DMS79 (cell line): ENCODE measurements around the gene BIVM.

Experiments
- DNase-seq: peaks from one replicate; lab custom pipeline; 2025; lab: John Stamatoyannopoulos, UW

BIVM gene

DNA sequence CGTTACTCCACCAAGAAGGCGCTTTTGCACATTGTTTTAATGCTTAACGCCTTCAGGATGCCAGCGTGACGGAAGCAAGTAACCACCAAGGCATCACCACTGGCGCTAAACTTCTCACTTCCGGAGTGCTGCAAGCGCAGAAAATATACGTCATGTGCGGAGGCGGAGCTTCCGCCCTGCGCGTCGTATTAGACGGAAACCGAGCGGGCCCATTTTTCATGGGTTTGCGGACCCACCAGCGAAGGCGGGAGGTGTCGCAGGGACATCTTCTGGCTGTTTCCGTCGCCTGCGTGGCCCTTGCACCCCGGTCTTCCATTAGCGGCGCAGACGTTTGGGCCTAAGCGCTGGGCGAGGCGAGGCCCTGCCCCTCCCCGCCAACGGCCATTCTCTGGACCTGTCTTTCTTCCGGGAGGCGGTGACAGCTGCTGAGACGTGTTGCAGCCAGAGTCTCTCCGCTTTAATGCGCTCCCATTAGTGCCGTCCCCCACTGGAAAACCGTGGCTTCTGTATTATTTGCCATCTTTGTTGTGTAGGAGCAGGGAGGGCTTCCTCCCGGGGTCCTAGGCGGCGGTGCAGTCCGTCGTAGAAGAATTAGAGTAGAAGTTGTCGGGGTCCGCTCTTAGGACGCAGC, 46.8 kb downstream of the BIVM start, which contains the start of gene ERCC5:
ERCC5 (plus strand) TSS at position 403 of the 631 bp plus-strand sequence. CDS start 235 bp downstream, outside the sequence.
- DNase-seq = peak; percentile 99

DNA sequence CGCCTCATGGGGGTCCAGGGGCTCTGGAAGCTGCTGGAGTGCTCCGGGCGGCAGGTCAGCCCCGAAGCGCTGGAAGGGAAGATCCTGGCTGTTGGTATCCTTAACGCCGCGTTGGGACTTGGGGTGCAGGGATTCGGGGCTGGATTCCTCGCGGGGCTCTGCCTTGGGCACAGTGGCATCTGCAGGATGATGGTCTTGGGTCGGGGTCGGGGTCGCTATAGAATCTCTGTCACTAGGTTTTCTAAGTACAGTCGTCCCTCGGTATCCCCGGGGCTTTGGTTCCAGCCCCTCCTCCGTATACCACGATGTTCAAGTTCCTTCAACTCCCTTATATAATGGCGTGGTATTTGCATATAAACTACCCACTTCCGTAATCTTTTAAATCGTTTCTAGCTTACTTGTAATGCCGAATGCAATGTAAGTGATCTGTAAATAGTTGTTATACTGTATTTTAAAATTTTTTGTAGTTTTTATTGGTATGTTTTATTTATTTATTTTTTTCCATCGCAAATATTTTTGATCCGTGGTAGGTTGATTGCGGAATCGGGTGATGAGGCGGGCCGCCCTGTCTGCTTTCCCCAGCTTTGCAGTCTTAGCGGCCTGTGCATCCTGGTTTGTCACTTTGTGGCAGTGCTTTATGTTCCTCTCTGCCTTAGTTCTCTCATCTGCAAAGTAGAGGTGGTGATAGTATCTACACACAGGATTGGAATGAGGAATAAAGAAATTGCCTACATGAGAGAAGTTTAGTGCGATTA, 47.5 kb downstream of the BIVM start:
- peak; percentile 44 for DNase-seq

DNA sequence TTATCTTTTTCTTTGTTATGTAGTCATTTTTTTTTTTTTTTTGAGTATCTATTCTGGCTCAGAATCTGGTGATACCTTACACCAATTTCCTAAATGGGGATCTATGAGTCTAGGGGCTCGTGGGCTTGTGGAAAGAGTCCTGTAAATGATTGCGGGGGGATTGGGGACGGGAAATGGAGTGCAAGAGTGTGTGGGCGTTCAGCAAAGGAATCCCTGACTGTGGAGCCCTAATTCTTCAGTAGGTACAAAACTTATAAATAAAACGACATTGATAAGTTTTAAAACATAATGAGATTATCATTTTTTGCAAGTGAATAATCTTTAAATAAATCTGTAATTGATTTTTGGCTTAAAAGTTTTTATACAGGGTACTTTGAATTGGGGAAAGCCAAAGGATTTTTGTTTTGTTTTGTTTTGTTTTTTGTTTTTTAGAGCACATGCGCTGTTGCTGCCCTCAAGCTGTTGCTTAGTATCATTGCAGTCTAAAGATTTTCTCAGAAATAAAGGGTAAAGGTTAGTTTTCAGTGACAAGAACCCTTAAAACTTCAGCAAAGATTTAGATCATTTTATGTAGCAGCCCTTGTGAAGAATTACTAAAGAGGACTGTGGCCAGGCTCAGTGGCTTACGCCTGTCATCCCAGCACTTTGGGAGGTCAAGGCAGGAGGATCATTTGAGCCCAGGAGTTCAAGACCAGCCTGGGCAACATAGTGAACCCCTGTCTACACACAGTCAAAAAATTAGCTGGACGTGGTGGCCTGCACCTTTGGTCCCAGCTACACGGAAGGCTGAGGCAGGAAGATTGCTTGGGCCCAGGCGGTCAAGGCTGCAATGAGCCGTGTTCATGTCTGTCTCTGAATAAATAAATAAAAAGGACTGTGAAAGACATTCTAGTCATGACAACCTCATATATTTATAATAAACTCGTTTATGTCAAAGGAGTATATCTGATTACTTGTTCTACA, 48.6 kb downstream of the BIVM start:
- DNase-seq = peak; percentile 42

DNA sequence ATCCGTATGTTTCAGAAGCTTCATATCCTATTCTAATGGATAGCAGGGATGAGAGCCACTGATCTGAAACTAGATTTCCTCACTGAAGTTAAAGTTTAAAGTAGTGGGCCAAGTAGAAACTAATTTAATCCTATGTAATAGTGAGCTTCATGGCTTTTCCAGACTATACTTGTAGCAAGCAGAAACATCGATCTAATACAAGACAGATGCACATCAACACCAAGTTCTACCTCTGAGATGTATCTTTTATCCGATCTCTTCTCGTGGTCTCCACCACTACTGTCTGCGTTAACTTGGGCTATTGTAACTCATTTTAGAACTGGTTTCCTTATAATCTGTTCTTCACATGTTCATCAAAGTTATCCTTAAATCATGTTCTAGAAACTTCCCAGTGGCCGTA, 50.0 kb downstream of the BIVM start:
- no peak for DNase-seq

DNA sequence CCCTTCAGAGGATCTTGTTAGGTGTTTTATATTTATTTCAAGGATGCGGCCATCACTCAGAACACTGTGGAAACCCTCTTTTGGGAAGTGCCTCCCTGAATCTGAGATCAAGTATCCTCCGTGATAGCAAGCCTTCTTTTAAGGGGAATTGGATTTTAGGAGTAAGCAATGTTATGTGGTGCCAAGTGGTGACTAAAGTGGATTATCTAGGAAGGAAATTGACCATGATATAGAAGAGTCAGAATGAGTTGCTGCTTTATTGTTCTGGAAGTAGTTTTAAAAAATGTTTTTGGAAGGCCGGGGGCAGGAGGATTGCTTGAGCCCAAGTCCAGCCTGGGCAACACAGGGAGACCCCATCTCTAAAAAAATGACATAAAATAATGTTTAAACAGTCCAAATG, 53.6 kb downstream of the BIVM start:
- DNase-seq = no peak

DNA sequence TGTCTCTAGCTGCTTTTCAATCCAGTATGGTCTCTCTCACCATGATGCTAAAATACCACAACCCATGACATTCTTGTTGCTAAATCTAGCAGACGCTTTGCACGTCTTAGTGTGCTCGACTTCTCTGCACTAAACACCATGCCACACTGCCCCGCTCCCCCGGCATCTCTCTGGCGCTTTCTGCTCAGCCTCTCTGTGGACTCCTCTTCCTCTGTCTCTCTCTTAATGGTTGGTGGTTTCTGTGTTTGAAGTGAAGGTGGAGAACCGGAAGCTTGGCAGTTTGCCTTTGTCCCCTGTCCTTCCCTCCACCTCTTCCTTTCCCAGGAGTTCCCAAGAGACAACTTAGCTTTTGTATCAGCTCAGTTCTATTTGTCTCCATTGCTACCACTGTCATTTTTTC, 55.8 kb downstream of the BIVM start:
- DNase-seq = no peak

DNA sequence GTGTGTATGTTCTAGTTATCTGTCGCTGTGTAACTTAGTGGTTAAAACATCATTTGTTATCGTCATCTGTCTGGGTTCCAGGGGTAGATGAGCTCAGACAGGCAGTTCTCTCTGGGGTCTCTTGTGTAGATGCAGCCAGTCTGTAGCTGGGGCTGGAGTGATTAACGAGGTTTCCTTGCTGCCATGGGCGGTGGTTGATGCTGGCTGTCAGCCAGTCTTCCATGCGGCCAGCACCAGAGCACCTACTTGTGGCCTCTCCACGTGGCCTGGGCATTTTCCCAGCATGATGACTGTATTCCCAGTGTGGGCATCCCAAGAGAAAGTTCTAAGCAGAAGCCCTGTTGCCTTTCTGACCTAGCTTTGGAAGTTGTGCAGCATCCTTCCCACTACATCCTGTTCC, 57.6 kb downstream of the BIVM start:
- DNase-seq = no peak

DNA sequence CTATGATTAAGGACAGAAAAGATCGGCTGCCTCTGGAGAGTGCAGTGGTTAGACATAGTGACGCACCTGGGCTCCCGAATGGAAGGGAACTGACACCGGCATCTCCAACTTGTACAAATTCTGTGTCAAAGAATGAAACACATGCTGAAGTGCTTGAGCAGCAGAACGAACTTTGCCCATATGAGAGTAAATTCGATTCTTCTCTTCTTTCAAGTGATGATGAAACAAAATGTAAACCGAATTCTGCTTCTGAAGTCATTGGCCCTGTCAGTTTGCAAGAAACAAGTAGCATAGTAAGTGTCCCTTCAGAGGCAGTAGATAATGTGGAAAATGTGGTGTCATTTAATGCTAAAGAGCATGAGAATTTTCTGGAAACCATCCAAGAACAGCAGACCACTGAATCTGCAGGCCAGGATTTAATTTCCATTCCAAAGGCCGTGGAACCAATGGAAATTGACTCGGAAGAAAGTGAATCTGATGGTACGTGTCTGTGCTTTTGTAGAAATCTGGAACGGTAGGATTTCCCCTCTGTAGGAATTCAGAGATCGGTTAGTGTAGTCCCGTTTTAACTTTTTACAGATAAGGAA, 63.8 kb downstream of the BIVM start:
- DNase-seq = no peak

DNA sequence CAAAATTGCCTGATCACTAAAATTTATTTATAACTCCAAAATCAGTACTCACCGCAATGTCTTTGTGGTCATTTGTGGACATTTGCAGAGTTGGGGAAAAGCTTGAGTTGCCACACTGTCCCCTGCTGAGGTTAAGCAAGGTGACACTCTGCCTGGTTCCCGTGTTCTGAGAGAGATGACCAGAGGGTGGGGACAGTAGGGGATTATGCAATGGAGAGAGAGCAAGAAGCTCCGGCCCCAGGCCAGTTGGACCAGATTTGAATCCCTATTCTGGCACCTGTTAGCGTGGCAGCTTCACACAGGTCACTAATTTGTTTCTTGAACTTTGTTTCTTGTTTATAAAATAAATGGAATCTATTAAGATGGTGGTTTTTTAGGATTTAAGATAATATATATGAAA, 64.7 kb downstream of the BIVM start:
- DNase-seq = no peak

DNA sequence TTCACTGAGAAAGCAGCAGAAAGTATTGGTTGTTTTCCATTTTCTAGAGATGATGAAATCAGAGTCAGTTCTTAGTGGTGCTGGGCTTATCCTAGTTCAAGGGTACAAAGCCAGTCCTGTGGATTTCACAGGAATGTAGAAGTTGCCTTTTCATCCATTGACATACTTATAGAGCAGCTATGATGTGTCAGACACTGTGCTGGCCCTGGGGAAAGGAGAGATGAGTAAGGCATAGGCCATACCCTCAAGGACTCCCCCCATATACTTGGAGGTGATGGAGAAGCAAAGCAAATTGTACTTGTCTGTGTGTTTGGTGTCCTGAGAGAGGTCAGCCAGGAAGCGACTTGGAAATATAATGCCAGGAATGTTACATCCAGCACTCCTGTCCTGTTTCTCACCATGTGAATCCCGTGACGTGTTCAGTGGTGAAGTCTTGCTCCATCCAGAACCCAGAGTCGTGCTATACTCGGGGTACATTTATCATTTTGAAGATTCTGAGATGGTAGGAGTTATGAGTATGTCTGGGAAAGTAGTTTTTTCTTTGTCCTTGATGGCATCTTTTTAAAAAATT, 69.5 kb downstream of the BIVM start:
- DNase-seq = no peak

DNA sequence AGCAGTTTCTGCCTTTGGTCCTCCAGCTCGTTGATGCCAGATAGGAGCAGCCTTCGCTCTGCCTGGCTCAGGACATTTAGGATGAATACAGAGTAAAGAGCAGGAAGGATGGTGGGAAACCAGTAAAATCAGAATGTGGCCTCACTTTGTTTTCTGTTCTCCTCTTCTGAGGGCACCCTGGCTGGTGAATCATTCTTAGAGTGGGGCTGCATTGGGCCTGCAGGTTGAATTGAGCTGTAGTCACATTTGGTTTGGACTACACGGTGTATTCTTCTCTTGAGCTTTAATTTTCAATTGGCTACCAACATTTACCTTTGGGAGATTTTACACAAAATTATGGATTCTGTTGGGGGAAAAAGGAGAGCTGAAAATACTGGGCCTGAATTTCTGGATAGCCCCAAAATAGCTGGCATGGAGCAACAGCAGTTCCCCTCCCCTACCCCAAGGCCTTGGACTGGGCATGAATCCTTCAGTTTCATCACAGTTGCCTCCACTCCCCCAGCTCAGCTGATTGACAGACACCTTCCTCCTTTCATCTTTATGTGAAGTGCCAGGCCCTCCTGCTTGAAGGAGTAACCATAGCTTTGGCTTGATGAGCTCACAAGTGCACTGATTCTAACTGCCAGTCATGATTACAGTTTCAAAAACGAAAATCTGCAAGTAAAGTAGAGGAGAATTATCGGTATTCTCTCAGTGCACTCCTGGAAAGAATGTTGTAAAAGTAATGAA, 71.2 kb downstream of the BIVM start:
- no peak for DNase-seq

DNA sequence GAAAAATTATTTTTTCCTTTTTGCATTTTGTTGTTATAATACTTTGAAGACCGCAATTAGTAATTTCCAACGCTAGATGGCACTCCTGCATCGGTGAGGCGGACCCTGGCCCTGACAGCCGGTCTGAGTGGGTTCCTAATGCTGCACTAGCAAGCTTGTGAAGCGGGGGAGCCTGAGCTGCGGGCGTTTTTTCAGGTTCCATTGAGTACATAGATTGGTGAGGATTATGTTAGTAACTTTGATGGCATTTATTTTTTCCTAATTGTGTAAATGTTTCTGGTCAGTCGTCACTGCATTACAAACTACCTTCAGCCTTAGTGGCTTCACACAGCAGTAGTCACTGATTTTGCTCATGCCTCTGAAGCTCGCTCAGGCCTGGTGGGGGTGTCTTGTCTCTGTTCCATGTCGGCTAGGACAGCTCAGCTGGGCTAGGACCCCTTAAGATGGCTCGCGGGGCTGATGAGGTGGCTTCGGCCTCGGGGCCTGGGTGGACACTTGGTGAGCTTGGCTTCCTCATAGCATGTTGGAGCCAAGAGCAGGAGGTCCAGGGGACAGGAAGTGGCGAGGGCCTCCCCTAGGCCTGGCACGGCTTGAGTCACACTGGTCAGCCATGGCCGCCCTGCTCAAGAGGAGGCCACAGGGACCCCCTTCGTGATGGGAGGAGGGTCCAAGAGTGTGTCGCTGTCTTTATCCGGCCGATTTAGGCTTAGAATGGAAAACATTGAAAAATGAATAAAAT, 71.9 kb downstream of the BIVM start:
- peak; percentile 43 for DNase-seq

DNA sequence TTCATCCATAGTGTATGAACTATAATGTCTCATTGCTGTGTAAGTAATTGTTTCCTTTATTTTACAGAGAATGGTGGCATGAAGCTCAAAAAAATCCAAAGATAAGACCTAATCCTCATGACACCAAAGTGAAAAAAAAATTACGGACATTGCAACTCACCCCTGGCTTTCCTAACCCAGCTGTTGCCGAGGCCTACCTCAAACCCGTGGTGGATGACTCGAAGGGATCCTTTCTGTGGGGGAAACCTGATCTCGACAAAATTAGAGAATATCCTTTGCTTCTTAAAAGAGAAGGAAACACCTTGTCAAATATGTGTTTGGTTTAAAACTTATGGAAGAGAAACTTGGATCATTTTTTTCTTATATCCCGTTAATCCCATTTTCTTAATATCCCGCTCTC, 73.2 kb downstream of the BIVM start:
- DNase-seq = no peak

DNA sequence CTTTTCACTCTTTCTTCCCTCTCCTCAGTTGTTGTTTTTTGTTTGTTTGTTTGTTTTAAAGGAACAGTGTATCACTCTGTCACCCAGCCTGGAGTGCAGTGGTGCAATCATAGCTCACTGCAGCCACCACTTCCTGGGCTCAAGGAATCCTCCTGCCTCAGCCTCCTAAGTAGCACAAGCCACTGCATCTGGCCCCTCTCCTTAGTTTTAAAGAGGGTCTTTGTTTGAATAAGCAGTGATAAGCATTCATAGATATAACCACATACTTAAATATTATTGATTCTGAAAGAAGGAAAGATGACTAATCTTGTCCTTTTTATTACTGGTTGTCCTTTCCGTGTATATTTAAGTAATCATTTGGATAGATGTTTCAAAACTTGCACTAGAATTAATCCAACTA, 73.6 kb downstream of the BIVM start:
- DNase-seq = no peak

DNA sequence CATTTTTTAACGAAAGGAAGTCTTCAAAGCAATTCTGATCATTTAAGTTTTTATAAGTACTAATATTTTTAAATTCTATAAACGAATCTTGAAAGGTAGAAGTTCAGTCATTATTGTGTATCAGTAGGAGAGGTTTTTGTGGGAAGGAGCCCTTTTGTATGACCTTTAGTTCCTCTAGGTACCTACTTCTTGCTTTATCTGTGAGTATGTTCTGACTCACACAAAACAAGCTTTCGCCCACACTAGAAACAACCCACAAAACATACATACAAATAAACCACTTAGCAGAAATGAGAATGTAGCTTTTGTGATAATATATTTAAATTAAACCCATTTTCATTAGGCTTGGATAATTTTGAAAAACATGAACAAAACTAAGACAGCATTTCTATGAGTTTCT, 74.7 kb downstream of the BIVM start:
- DNase-seq = no peak

DNA sequence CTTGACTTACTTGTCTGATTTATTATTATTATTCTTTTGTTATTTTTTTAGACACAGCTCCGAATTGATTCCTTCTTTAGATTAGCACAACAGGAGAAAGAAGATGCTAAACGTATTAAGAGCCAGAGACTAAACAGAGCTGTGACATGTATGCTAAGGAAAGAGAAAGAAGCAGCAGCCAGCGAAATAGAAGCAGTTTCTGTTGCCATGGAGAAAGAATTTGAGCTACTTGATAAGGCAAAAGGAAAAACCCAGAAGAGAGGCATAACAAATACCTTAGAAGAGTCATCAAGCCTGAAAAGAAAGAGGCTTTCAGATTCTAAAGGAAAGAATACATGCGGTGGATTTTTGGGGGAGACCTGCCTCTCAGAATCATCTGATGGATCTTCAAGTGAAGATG, 76.3 kb downstream of the BIVM start:
- no peak for DNase-seq

DNA sequence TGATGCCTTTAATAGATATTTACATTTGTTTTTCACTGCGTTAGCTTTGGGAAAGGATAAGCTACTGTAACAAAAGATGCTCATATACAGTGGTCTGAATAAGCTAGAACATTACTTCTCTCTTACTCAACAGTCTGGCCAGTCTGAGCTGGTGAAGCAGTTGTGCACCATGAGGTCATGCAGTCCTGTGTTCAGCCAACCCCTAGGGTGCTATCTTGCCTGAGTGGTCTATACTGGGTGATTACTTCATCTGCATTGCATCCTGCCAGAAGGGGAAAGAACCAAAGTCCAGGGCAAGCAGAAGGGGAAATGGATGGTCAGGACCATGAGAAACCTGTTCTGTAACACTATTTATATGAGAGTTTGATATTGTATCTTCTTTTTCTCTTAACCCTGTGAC, 78.4 kb downstream of the BIVM start:
- DNase-seq = no peak

DNA sequence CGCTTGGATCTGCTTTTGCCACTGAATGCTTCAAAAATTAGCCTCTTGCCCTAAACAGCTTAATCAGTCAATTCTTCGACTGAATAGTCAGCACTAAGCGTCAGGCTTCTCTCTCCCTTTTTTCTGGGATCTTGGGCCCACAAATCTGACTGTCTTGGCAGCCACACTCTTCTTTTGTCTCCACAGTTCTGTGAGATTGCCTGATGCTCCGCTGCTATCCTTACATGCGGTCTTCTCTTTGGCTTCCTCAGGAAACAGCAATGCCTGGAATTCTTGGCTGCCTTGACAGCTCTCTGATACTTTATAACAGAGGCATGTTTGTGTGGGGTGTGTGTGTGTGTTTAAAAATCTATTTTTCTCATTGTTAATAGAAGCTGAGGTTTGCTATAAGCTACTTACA, 79.6 kb downstream of the BIVM start:
- DNase-seq = no peak

DNA sequence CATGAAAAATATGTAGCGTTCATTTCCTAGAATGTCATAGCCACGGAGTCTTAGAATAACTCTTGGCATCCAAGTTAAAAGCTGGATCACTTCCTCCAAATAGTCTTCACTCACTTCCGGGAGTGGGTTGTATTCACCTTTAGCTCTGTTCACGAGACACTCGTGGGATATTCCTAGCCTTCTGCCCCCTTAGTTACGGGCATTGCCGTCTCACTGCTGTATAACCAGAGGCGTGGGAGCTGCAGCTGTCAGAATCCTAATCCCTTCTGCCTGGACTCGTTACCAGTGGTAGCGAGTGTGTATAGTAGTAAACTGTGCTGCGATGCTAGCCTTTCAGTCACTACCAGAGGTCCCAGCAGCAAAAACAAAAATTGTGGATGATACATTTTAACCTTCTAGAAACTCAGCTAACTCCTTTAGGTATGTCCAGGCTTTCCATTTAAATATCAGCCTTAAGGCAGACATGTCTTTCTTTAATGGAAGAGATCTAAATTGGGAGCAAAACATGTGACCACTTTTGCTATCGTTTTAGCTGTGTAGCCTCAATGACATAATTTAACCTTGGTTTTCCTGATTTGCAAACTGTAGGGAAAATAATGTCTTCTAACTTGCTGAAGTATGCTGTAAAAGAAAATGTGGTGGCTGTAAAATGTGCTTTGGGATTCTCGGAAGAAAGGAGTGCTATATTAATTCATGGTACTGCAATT, 81.0 kb downstream of the BIVM start:
- no peak for DNase-seq
